IPS DF 4.7 (cell line): ENCODE results near the gene GPATCH2.
"Not testable (repeated sequence)": the region's sequence is repeated elsewhere in the genome, so short reads cannot be mapped to it uniquely, and the experiment has no call there.

Source experiments
- DNase-seq: peaks from one replicate; pipeline ENCODE4 v3.0.0-alpha.2; 2013; ENCODE audit warnings: low spot score; ENCODE audit errors: extremely low read depth

Gene GPATCH2

DNA sequence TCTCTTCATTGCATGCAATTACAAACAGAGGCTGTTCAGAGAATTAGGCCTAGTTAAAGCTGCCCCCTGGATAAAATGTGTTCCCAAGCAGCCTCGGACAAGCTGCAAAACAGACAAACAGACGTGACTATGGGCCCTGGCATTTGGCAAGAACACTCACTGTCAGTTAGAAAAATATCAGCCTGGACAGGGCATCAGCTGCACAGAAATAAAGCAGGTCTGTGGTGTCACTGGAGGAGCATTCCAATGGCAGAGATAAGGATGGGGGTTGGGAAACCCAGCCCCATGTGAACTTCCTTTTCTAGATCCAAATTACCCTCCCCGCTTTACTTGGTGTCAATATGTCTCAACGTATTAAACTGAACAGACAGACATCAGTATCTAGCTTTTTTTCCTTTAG is 177.1 kb downstream of the GPATCH2 start:
- no peak for DNase-seq

DNA sequence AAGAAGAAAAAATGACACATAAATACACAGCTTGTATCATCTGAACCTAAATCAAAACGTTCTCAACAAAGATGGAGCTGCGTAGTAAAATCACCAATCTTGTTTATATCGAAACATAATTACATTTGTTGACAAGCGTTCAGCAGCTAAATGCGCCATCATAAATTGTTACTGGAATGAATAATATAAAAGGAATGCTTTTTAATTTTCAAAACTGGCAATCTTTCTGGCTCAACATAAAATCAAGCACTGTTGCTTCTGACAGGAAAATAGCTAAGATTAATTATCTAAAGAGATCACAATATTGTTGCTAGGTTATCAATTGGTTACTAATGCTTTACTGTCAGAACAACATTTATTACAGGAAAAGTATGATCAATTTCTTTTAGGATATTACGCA is 181.5 kb downstream of the GPATCH2 start:
- DNase-seq, result no peak

GRCh38 chr1:217443845-217444244 is 187.0 kb downstream of the GPATCH2 start:
- no peak for DNase-seq

DNA sequence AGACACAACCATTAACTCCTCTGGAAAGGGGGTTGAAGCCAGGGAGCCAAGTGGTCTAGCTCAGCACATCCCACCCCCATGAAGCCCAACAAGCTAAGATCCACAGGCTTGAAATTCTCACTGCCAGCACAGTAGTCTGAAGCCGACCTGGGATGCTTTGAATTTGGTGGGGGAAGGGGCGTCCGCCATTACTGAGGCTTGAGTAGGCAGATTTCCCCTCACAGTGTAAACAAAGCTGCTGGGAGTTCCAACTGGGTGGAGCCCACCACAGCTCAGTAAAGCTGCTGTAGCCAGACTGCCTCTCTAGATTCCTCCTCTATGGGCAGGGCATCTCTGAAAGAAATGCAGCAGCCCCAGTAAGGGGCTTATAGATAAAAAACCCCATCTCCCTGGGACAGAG is 193.5 kb downstream of the GPATCH2 start:
- DNase-seq, result no peak

DNA sequence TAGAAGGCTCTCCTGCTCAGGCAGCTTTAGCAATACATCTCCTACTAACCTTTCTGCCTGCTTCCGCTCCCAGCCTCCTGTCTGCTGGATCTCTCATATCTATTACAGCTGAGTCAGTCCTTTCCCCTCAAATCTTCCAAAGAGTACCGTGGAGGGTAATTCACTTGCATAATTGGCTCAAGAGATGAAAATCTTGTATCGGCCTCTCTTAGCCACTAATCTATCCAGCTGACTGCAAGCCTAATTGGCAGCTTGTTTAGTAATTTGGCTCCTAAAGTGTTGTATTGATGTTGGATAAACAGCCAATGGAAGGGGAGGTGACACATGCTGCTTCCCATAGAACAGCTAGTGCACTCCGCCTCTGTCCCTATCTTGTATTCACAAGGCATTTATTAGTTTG is 195.7 kb downstream of the GPATCH2 start:
- no peak for DNase-seq

GRCh38 chr1:217433664-217434063 is 197.2 kb downstream of the GPATCH2 start:
- DNase-seq, result no peak

- no peak for DNase-seq
Observed at GRCh38 chr1:217432339-217432738, 198.6 kb downstream of the GPATCH2 start.

DNA sequence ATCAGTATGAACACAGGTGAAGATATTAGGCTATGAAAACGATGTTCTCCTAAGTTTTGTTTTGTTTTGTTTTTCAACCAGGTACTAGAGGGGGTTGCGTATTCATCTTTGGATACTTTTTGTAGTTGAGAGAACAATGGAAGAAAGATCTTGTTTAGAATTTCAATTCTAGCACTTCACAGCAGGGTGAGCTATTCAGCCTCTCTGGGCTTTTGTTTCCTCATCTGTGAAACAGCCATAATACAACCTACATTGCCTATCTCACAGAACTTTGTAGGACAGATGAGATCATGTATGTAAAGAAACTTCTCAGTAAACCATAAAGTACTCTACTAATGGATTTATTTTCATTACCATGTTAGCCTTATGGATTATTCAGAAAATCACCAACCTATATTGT is 199.5 kb downstream of the GPATCH2 start:
- DNase-seq, result no peak

DNA sequence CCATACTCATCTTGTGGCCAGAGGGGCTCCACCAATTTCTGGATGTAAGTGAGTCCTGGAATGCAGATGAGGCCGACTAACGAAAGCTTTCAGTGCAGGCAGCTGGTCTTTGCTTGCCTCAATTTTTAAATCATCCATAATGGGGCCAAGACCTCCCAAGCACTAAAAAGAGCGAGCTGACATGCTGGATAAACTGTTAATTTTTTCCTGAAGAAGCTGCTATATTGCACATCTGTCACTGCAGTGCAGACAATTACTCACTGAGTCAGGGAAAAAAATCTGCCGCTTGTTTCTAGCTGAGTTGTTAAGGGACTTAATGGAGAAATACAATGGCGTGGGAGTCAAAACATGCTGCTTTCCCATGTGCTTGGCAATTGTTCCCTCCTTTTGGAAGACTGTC is 205.5 kb downstream of the GPATCH2 start:
- DNase-seq, result no peak

- DNase-seq, result no peak
Observed at GRCh38 chr1:217419194-217419551, 211.7 kb downstream of the GPATCH2 start.

GRCh38 chr1:217418269-217419193 is 212.4 kb downstream of the GPATCH2 start:
- no peak for DNase-seq

GRCh38 chr1:217417363-217417762 is 213.5 kb downstream of the GPATCH2 start:
- DNase-seq, result no peak

DNA sequence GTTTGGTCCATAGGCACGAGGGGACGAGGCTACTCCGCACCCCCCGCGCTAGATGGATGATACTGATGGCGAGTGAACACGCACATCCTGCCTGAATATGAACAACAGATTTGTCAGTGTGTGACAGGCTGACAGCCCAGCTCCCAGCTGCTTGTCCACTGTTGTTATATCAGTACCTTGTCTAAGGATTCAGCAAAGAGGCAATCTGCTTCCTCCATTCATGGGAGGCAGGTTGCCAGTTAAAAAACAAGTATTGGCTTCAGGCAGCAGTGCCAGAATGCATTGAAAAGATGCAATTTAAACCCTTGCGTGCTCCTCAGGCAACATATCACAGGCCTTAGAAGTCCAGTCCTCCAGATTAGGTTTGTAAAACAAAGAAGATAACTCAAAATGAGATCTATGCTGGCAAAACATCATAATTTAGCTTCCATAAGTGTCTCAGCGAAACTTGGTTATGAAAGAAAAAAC is 223.3 kb downstream of the GPATCH2 start:
- DNase-seq, result no peak

DNA sequence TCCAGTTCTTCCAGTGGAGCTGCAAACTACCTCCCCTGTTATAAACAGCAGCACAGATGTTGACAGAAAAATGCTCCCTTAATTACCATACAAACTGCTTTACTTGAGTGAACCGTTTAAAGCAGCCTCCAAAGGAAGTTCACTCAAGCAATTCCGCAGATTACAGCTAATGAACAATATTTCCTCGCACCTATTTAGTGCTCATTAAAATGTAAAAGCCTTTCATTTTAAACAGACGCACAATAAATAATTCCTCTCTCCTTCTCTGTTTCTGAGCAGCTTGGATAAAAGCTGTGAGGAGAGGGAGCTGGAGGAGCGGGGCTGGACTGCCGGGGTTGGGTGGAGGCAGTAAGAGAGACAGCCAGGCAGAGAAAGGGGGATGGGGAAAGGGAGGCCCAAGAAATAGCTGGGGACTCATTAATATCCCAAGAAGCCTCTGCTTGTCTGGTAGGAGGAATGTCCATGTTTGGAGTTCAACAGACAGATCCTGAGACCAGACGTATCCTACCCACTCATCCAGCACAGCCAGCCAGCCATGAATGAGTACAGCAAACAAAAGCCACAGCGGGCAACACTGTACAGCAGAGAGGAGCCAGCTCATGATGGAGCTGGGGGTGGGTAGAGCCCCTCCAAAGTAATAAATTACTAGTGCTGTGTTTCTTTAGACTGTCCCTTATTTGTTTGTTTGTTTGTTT is 227.7 kb downstream of the GPATCH2 start:
- DNase-seq, result no peak

GRCh38 chr1:217402301-217402700 is 228.6 kb downstream of the GPATCH2 start:
- no peak for DNase-seq

DNA sequence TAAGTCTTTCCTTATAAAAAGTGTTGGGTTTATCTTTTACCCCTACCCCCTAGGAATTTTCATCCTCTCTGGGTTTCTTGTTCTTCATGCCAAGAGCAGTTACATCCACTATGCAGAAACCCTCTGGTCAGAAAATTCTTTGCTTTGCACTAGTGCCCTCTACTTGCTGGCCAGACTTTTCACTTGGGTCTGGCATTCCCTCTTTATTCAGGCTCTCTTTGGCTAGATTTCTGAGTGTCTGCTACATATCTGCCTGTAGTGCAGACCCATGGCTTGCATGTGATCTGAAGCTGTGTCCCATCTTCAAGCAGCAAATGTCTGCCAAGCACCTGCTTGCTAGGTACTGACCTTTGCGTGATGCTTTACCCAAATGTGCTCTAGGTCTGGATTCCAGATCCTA is 237.0 kb downstream of the GPATCH2 start:
- no peak for DNase-seq

GRCh38 chr1:217392441-217392840 is 238.4 kb downstream of the GPATCH2 start:
- no peak for DNase-seq

DNA sequence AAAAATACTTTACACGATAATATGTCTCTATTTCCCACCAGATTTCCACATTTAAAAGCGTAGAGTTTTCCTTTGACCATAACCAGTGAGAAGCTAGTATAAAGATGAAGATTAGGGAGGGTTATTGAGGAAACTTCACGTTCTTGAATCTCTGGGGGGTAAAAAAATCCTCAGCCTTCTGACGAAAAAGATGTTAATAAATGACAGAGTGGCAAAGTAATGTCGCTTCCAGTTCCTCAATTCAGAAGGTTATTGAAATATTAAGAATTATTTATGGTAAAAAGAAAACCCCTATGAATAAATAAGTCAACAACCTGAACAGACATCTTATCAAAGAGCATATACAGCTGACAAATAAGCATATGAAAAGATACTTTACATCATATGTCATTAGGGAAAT is 241.0 kb downstream of the GPATCH2 start:
- no peak for DNase-seq

DNA sequence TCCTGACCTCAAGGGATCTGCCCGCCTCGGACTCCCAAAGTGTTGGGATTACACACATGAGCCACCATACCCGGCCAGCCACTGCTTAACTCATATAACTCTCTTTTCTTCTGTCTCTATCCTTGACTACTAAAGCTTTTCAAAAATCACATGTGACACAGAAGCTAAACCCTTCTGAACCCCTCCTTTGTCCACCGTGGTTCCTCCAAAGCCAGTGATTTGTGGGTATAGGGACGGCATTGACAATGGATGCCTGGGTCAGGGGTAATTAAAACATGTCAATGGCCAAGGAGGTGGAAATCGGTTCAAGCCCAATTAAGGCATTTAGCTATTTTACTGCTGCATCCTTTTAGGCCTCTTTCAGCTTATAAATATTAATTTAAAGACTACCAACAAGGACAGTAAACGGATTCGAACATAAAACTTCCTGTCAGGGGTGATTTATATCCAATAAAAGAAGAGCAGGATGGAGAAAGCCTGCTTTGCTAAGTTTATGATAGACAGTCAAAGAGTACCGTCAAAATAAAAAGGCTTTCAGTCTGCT is 242.3 kb downstream of the GPATCH2 start:
- DNase-seq, result no peak

GRCh38 chr1:217381773-217382172 is 249.1 kb downstream of the GPATCH2 start:
- not testable (repeated sequence) for DNase-seq

GRCh38 chr1:217379804-217380203 is 251.1 kb downstream of the GPATCH2 start:
- not testable (repeated sequence) for DNase-seq

DNA sequence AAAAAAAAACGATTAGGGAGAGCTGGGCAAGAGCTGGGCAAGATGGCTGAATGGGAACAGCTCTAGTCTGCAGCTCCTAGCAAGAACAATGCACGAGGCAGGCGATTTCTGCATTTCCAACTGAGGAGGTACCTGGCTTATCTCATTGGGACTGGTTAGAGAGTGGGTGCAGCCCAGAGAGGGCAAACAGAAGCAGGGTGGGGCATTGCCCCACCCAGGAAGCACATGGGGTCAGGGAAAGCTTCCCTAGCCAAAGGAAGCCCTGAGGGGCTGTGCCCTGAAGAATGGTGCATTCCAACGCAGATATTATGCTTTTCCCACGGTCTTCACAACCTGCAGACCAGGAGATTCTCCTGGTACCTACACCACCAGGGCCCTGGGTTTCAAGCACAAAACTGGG is 251.6 kb downstream of the GPATCH2 start:
- no peak for DNase-seq
